ENCODE results near the gene STRN3. TPM values are rescaled to one million over a fixed set of nuclear protein-coding genes. Genes with fewer than 3 reads are reported as not detected.

Gene STRN3
- total RNA-seq (2014; rRNA removed; shearing (Covaris generic)): 24.0 and 30.1 TPM in 2 replicates

GRCh38 chr14:31026077-31026449 is at the start of gene STRN3:
Gene STRN3 (minus strand): TSS chr14:31026379. CDS start chr14:31026185, 194 bp downstream.

DNA sequence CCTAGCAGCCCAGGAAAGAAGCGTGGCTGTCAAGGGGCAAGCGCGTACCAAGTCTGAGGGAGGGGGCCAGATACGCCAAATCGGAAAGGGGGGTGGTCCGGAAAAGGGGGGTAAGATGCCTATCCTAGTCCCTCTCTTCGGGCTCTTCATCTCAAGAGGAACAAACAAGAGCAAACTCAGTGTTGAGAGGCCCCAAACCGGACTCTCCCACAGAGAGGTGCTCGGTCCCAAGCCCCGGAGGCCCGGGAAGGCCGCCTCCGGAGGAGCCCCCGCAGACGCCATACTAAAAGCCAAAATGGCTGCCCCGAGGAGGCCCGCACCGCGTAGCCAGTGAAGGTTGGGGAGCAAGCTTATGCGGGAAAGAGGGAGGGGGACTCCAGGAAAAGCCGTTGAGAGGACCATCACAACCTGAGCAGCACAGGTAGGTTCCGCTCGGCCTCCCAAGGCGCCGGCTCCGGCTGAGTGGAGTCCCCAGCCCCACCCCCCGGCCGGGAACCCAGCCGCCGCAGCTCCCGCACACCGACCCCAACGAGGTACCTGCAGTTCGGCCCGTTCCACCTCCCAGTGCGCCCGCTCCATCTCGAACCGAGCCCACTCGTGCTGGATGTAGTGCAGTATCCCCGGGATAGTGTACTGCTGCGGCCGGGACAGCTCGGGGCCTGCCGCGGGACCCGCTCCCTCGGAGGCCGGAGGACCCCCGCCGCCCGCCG is 657 bp downstream of the STRN3 start, which contains the start of gene AP4S1:
Gene AP4S1, plus strand, starts transcription at position 283 of the 710 bp plus-strand sequence. CDS start 40,548 bp downstream, outside the sequence.

DNA sequence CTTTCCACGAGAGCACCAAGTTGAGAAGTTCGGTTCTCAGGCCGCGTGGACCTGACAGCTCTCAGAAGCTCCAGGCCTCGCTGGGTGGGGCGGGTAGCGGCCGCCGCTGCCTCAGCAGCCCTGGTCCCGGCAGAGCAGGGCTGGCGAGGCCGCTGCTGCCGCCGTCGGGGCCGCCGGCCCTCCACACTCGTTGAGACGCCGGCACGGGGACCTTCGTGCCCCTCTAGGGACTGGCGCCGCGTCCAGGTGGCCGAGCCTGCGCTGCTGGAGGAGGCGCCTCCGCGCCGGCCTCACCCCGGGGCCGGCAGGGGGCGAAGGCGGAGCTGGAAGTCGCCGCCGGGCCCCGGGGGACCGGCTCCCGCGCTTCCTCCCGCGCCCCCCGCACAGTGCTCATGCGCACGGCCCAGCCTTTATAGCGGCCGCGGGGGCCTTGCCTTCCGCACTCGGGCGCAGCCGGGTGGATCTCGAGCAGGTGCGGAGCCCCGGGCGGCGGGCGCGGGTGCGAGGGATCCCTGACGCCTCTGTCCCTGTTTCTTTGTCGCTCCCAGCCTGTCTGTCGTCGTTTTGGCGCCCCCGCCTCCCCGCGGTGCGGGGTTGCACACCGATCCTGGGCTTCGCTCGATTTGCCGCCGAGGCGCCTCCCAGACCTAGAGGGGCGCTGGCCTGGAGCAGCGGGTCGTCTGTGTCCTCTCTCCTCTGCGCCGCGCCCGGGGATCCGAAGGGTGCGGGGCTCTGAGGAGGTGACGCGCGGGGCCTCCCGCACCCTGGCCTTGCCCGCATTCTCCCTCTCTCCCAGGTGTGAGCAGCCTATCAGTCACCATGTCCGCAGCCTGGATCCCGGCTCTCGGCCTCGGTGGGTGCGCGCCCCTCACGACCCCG is 151.8 kb downstream of the STRN3 start, which contains the start of gene COCH:
Gene COCH, plus strand, starts transcription at position 440 of the 879 bp plus-strand sequence. Its CDS starts 380 bp downstream, at position 820.

Small RNA genes lying within 50 kb of the gene (small RNA-seq; reads per million reads assigned to genes)
- gene HIGD1AP17 (not detected), gene MIR624 (not detected)

Other genes with a start within 250 kb of the STRN3 start
- gene COCH, start 151.8 kb downstream of the STRN3 start, total RNA-seq (2014; rRNA removed; shearing (Covaris generic)): 3.5 and 5.4 TPM in 2 replicates
- gene AP4S1, start 730 bp downstream of the STRN3 start, total RNA-seq (2014; rRNA removed; shearing (Covaris generic)): 2.1 and 3.4 TPM in 2 replicates
- 93.4 and 109 TPM in 2 replicates for gene HECTD1, start 181.4 kb upstream of the STRN3 start, total RNA-seq (2014; rRNA removed; shearing (Covaris generic))

All from A375 (cell line).